SK-N-SH treated with all-trans-retinoic acid at 6 μM for 48 hours (cell line): ENCODE data around the gene DOCK1.

Experiments
- ARNTL ChIP-seq: fragments of 450-650 bp; formaldehyde crosslinking; IDR thresholded peaks from 2 replicates; pipeline ENCODE4 v1.5.0; 2020; ENCODE audit warnings: low read depth, mild to moderate bottlenecking, moderate library complexity, borderline replicate concordance
- BACH2 ChIP-seq: fragments of 250-450 bp; sonication (Bioruptor Pico); IDR thresholded peaks from 2 replicates; pipeline ENCODE4 v1.9.0; 2021; ENCODE audit warnings: mild to moderate bottlenecking, borderline replicate concordance
- CREB5 ChIP-seq: fragments of 250-450 bp; sonication (Bioruptor Pico); IDR thresholded peaks from 2 replicates; pipeline ENCODE4 v1.5.1; 2020; ENCODE audit warnings: low read depth, mild to moderate bottlenecking, moderate library complexity
- PATZ1 ChIP-seq: fragments of 250-450 bp; sonication (Bioruptor Pico); IDR thresholded peaks from 2 replicates; pipeline ENCODE4 v1.8.0; 2020; ENCODE audit warnings: mild to moderate bottlenecking, moderate library complexity, borderline replicate concordance
- TSHZ2 ChIP-seq: fragments of 250-450 bp; sonication (Bioruptor Pico); IDR thresholded peaks from 2 replicates; pipeline ENCODE4 v1.5.0; 2020; ENCODE audit warnings: mild to moderate bottlenecking, moderate library complexity

- no peak for TF ChIP-seq CREB5 (CRISPR knock-in tag)
- no peak for TF ChIP-seq TSHZ2
- TF ChIP-seq PATZ1 (CRISPR knock-in tag), result no peak
- no peak for TF ChIP-seq BACH2 (CRISPR knock-in tag)
- TF ChIP-seq ARNTL (CRISPR knock-in tag), result no peak
Observed at GRCh38 chr10:127100983-127101615, 195.9 kb downstream of the DOCK1 start.
